NCI-H2227 (cell line): Measurements from ENCODE around the gene ATRNL1.

ENCODE experiments used
- DNase-seq: peaks from one replicate; lab custom pipeline; 2025; ENCODE audit not compliant: unreplicated experiment; lab: John Stamatoyannopoulos, UW

ATRNL1 gene

DNA sequence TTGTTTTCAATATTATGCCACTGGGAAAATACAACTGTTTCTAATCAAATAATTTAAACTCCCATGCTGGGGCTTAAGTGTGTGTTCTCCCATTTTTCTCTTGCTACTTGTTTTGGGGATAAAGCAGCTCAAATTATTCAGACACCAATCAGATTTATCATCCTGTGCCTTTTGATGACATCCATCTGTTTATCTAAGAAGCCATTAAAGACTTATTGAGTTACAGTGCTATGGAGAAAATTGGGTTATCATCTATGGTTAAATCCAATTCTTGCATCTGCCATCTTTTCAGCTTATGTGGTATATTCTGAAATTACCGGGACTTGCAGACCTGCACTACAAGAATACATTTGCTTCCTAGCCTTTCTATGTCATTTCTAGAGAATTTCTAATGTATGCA is 778.7 kb downstream of the ATRNL1 start:
- DNase-seq = no peak

DNA sequence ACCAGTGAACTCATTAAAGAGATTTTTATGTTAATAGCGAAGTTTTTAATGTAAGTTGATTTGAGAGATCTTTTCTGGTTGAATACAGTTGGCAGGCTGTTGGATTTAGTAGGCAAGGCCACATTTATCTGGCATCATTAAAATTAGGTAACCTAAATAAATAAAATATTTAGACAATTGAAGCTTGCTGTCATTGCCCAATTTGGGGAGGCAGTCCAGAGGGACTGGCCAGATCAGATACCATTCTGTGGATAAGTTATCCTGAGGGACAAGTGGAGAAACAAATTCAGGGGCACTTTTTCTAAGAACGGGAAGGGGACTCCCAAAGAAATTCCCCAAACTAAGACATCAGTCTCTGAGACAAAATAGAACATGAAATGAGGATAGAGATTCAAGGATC is 782.0 kb downstream of the ATRNL1 start:
- DNase-seq = no peak

DNA sequence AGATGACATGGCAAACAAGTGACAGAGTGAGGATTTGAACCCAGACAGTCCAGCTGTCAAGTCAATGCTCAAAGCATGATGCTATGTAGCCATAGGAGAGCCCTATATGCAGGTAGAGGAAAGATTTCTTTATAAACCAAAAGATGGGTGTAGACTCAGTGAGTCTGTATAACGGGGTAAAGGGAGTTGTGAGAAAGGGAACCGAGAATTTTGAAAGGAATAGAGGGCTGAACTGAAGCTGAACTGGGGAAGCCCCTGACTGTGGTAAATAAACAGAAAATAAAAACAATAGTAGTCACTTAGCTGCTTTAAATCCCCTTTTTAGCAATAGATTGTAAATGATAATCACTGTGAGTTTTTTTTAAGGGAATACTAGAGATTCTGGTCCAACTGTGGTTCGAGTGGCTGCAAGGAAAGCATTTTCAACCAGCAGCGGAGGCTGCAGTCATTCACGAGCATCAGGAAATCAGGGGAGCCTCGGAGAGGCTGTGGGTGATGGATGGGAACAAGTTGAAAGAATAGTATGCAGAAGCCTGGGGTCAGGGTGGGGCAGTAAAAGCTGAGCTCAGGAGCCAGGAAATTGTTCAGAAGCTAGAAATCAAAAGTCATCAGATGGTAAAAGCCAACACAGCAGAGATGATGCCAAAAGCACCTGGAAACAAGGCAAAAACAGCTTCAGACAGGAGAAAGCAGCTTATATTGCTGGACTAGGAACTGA is 786.4 kb downstream of the ATRNL1 start:
- no peak for DNase-seq

DNA sequence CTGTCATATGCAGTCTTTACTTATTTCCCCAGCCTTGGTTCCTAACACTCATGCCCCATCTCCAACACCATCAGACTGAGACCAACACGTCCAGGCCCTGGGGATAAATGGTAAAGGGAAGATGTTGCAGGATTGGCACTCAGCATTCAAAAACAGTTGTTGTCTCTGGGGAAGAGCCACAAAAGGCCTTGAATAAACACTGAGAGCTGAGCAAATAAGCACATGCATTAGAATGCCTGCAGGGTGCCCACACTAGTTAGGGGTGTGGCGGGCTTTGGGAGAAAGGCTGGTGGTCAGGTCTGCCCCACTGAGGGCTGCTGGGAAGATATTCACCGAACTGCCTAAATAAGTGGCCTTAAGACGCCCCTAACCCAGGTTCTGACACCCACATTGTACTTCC is 788.9 kb downstream of the ATRNL1 start:
- DNase-seq = no peak

DNA sequence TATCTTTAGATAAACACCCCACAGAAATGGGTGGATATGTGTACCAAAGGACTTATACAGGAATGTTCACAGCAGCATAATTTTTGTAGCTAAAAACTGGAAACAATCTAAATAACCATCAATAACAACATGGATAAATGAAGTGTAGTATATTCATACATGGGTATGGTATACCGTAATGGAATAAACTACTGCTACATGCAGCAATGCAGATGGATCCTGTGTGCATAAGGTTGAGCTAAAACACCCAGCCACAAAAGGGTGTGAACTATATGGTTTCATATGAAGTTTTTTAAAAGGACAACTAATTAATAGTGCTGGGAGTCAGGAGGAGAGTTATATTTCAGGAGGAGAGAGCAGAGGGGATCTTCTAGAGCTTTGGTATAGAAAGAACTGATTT is 790.2 kb downstream of the ATRNL1 start:
- no peak for DNase-seq

DNA sequence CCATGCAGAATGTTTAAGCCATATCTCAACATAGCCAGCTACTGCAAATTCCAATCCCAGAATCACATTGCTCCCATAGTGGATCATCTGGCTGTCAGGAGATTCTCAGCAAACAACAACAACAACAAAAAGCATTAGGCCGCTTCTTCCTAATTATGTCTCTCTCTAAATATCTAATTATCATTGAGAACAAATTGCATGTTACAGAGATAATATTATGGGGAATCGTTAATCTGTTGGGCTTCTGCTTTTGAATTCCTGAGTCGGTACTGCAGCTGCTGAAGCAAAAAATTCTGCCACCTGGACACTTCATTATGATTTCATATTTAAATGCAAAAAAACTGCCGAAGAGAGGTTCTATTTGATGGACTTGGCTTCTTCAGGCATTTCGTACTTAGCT is 791.2 kb downstream of the ATRNL1 start:
- DNase-seq = no peak

DNA sequence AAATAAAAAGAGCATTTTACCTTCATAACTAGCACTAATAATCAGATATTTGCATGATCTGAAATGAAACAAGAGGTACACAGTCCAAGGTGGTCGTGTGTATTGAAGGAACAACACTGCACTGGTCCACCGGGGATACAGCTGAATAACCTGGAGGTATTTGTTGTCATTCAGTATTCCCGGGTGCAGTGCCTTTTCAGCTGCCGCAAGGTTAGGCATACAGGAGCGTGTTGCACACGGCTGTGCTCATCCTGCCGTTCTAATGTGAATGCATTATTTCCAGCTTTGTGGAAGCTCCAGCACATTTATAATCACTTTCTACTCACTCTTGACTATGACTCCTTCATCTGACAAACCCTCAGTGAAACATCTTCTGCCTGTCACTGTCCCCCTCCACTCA is 802.0 kb downstream of the ATRNL1 start:
- DNase-seq = no peak

DNA sequence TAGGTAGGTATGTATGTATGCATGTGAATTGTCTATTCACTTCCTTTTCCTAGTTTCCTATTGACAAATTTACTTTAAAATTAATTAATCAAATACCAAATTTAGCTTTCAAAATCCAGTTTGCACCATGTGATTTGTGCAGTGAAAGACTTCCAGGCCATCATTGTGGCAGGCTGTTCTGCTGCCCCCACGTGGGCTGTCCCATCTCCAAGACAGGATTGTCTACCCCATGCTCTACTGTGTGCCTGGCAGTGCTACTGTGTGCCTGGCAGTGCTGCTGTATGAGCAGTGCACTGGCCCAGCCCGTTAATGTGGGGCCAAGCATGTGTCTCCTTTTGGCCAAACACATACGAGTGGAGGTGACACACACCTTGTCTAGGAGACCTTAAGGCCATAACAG is 805.1 kb downstream of the ATRNL1 start:
- DNase-seq = no peak

DNA sequence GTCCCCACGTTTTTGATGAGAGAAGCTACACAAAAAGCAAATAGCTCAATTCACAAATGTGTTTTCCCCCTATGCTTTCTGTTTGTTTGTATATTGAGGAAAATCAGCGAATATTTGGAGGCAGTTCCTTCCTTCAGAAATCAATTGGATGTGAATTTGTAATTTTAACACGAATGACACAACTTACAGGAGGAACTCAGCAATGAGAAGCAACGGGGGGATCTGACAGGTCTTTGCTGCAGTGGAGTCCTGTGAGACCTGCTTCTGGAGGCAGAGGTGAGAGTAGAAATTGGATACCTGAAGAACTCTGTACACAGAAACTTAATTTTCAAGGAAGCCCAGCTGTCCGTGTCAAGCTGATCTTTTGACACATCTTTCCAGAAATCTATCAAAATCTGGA is 809.4 kb downstream of the ATRNL1 start:
- no peak for DNase-seq

DNA sequence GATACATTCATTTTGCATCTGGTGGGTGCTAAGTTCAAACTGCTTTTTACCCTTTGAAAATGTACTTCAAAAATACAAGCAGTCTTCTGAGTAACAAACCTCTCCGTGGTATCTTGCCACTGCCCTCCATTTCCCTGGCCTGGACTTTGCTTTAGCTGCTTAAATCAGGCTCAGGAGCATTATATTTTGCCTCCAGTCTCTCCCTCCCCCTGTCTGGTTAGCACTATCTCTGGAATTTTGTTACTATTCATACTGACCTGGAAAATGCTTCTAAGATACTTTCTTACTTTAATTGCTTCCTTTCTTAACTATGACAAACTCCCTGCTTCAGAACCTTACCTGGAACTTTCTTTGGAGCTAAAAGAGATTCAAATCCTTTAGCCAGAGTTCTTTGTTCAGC is 810.0 kb downstream of the ATRNL1 start:
- DNase-seq = no peak

DNA sequence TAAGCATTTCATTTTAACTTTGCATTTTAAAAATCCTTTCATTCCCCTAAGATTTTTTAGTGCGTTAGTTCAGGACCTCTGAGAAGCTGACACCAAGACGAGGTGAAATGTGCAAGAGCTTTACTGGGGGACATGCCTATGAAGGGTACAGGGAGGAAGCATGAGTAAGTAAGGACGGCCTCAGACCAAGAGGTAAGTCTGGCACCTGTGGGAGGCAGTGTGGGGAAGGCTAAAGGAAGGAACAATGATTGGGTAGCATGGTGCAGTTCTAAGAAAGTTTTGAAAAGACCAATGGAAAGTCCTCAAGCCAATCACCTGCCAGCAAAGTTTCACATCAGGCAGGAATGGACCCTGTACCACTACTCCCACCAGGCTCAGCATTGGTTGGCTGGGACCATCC is 810.7 kb downstream of the ATRNL1 start:
- no peak for DNase-seq

DNA sequence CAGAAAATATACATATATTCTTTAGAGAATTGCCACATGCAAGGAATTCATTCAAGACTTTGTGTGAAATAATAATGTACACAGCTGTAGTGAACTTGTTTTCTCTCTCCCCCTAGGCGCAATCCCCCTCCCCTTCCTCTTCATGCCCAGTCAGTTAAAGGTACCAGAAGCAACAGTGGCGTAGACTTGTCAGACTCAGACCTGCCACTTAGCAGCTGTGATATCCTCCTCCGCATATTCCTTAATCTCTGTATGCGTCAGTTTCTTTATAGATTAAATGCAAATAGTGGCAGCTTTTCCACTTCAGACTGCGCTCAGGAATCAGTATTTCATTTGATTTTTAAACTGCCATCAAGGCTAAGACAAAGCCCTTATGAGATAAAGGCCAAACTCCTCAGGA is 815.9 kb downstream of the ATRNL1 start:
- DNase-seq = no peak

DNA sequence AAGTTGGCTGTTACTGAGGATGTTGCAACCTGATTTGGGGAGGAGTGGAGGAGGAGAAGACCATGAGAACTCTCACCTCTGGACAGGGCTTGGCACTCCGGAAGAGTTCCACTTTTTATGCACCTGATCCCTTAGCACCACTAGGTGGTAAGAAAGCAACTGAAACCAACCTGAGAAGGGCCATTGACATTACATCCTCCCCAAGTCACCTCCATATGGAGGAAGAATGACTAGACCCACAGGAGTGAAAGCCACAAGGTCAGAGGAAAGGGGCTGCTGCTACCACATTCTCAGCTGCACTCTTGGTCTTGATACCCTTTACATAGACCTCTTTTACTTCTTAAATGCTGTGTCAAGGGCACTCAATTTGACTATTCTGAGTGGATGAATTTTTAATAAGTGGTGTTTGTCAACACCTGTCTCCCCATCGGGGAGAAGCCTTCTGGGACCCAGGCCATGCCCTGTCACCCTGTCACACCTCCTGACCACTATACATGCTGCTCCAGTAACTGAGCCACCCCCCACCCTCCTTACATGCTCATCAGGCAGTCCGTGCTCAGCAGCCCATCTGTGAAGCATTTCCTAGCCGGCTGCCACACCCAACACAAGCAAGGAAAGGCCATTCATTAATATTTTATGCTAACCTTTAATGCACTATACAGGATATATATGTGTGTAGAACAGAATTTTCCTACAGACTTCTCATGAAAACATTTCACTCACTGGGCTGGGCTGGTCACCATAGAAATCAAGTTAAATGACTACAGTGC is 817.0 kb downstream of the ATRNL1 start:
- DNase-seq = no peak

DNA sequence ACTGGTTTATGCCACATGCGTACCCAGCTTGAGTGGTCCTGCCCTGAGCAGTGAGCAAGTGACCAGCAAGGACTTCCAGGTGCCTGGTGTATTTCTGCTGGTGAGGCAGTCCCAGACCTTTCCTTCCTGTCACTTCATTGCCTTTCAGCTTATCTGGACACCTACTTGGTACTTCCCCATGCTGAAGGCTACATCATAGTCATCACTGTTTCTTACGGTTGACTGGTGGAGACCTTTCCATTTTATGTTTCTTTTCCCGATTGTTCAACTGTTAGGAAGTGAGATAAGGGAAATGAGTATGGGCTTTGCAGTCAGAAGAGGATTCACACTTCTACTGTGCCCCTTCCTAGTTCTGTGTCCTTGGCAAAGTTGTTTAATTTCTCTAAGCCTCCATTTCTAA is 821.3 kb downstream of the ATRNL1 start:
- DNase-seq = no peak

DNA sequence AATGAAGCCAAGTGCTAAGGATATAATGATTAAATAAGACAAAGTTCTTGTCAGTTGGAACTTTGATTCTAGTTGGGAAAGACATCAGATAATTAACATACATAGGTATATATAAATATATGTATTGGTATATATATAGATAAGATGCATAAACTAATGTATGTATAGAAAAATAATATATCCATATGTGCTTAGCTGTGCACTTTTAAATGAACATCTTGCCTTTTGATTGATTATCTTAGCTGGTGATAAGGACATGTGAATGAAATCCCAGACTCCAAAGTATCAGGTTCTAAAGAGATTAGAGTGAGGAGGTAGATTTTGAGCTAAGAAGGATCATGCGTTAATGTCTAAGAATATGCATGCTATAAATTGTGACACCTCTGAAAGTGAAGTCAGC is 822.3 kb downstream of the ATRNL1 start:
- DNase-seq = no peak

DNA sequence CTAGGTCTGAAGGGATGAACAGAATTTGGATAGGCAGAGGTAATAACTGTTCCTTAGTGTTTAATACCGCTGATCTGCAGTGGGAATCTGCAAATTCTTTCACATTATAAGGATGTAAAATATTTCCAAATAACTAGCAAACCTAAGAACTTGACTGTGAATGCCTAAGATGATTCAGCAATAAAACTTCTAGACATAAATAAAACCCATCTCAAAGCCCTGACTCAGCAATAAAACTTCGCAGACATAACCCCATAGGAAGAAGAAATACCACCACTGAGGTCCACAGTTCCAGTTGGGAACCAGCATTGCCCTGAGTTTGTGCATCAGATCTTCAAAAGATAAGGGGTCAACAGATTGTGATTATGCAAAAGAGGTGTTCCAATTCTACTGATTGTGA is 825.6 kb downstream of the ATRNL1 start:
- DNase-seq = no peak

DNA sequence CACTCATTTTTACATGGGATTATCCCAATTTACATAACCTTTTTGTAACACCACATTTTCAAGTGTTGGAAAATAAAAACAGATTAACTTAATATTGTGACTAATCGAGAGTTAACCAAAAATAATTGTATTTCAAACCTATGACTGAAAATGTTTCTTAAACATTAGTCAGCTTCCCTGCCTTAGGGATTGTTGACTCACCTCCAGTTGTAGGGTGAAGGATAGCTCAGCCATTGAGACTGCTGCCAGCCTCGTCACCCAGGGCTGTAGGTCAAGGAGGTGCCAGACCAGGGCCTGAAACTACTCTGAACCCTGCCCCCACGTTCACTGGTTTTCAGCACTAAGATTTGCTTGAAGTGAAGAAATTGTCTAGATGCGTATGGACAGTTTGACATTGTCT is 828.6 kb downstream of the ATRNL1 start:
- no peak for DNase-seq

DNA sequence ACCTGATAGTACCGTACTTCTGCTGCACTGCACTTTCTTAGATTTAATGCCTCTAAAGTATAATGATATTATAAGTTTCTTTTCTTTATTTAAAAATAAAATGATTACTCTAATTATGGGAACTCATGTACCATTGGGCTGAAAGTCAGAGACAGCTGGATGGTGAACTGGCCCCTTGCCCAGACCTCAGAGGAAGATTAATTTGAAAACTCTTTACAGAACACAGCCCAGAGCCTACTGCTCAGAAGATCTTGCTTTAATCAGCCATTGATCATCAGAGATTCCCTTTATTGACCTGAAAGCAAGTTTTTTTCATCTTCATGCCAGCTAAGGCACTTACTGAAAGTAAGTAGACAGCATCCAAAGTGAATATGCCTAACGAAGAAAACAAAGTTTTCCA is 838.1 kb downstream of the ATRNL1 start:
- DNase-seq = no peak

DNA sequence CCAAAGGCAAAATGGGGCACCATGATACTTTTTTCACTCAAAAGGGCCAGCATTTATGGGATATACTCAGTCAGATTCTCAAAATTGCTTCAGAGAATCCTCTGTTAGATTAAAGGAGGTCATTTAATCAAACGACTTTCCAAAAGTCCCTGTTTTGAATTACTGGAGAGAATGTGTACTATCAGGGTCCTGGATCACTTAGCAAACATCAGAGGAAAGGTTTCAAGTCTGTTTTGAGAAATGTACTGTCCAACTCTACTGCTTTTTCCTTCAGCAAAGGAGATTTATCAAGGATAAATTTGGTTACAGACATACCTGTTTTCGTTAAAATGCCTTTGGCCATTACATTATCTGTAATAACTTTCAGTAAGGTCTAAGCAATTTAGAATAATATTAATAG is 838.9 kb downstream of the ATRNL1 start:
- DNase-seq = no peak

DNA sequence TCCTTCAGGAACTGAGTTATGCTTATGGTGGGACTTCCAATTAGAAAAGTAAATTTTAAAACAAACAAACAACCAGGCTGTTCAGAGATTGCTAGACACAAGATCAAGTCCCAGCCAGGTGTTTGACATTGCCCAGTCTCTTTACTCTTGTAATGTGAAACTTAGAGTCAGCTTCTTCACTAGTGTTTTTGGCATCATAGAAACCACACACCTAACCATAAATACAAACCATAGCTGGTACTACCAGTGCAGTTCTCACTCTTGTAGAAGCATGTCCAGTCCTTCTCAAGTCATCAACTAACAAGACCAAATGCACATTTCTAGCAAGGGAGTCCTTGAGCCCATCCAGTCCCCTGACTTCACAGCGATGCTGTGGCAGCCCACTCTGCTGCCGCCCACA is 839.9 kb downstream of the ATRNL1 start:
- no peak for DNase-seq

DNA sequence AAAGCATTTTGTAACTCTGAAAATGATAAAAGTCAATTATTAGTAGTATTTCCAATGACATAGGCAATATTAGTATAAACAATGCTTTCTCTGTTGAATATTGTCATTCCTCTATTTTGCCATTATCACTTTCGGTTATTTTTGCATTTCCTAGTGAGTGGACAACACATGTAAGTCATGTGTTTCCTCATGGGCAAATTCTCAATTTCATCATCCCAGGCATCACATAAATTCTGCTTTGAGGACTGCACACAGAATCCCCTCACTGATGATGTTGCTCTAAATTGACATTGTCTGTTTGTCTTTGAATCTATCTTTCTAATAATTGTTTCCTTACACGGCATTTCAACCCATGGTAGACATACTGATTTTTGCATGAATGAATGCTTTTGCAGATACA is 842.6 kb downstream of the ATRNL1 start:
- no peak for DNase-seq

DNA sequence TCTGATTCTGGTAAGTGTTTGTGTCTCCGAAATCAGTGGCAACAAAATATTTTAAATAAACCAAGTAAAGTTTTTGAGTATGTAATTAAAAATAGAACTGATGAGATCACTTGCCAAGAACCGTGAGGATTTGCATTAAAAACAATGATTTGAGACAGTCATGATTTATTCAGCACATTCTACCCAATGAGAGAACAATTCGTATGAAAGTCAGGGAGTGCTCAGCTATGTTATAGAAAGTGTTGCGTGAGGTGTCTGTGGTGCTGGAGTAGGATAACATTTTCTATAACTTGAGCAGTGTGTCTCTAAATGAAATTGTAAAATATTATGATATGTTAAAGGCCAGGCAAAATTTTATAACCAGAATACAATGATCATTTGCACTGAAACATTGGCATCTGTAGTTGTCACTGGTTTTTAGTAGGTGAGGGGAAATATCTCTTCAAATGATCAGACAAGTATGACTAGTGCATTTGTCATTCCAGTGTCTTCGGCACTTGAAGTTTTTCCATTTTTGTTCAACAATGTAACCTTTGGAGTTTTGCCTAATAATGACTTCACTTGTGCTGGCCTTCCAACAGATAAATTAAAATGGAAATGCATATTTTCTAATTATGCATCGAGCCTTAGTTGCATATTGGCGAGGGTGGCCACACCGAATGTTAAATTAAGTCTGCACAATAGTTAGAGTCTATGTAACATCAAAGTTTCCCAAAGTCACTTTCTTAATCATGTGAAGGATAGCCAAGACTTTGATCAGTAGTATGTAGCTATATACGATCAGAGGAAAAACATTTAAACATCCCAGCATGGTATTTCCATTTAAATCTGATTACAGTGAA is 844.0 kb downstream of the ATRNL1 start:
- no peak for DNase-seq
